ENCODE measurements around the gene SHISA4. TPM values are rescaled to one million over a fixed set of nuclear protein-coding genes. Genes with fewer than 3 reads are reported as not detected.
"Not testable (repeated sequence)": the region's sequence is repeated elsewhere in the genome, so short reads cannot be mapped to it uniquely, and the experiment has no call there.

SHISA4 gene
- polyA plus RNA-seq, 10 donors = 31.9 to 84.7 (median 61.6) TPM

DNA sequence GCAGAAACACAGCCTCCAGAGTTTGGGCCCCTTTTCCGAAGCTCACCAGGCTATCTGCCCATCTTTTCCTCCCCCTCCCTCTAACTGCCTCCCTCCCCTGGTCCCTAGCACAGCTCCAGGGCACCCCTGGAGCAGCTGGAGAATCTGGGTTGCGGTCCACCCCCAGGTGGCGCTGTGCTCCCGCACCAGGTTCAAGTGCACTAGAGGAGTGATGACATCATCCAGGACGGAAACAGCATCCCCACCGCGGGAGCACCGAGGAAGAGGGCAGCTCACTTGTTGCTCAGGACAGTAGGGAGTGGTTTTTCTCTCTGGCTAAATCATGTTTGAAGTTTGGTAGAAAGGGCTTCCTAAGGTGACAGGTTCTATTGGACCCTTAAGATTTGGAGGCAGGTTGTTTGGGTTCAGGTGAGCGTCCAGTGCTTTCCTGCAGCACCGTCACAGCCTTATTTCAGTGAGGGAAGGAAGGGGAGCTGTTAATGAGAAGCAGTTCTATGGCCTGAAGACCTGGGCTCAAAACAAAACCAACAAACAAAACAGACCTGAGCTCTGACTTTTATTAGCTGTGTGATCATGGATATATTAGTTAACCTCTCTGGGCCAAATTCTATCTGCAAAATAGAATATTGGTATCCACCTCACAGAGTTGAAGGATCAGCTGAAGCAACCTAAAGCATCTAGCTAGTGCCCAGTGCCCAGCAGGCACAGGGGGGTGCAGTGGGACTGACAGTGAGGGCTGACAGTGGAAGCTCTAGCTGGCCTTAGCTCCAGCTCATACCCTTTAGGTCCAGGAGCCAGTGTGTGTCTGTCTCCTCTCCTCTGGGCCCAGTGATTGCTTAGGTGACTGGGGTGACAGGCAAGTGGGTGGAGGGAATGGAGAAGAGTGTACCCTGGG is 7.5 kb downstream of the SHISA4 start:
- peak; percentile 82 to 91 (median 89) for DNase-seq

DNA sequence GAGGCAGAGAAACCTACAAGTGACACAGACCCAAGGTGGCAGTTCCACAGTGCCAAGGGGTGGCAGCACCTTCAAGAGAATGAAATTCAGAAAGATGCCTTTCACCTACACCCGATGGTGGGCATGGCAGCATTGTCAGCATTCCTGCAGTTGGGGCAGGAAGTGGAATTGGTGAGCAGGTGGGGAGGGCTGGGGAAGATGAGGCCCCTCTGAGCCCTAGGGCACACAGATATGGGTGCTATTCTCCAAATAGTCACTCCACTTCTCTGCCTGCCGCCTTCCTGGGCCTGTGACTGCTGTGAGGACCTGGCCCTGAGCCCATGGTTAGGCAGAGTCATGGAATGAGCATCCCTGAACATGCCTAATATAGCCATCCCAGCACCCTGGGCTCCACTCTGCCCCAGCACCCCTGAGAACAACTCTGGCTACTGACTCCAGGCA is 8.3 kb downstream of the SHISA4 start:
- DNase-seq = peak in 1 of 3 donors; percentile 62

DNA sequence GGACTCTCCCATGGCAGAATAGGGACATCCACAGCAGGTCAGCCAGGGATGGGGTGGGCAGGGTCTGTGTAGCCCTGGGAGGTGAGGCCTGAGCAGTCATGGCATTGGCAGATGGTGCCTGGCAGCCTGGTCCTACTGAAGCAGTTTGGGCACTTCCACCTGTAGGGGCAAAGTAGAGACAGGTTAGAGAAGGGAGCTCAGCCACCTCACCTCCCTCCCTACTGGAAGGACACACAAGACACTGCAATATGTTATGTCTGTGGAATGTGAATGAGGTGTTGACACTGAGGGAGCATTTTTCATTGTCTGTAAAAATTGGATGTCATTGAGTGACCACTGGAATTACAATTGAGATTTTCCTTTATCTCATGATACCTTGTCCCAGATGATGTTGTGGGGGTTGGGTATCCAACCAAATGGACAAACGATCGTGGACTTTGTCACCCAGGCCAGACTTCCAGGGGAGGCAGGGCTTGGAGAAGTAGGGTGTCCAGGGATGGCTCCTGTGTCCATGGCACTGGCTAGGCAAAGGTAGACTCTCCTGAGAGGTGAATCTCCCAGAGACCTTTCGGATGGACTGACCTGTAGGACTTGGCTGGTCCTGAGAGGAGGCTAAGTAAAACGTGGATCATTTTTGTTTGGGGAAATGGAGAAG is 9.7 kb downstream of the SHISA4 start:
- DNase-seq = no peak

DNA sequence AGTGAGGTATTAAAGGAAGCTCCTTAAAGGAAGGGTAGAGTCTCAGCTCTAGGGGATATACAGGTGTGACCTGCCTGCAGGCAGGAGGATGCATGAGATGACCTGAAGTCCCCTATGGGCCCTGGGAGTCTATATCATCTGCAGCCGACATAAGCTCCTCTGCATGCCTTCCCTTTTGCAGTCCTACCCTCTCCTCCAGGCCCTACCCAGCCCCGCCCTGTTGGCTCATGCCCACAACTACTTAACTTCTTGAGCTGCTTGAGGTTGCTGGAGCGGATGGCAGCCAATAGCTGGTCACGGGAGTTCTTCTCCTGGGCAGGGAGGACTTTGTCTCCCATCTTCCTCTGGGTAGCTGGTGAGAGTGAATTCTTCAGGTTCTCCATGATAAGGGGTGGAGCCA is 10.3 kb downstream of the SHISA4 start:
- DNase-seq = no peak

DNA sequence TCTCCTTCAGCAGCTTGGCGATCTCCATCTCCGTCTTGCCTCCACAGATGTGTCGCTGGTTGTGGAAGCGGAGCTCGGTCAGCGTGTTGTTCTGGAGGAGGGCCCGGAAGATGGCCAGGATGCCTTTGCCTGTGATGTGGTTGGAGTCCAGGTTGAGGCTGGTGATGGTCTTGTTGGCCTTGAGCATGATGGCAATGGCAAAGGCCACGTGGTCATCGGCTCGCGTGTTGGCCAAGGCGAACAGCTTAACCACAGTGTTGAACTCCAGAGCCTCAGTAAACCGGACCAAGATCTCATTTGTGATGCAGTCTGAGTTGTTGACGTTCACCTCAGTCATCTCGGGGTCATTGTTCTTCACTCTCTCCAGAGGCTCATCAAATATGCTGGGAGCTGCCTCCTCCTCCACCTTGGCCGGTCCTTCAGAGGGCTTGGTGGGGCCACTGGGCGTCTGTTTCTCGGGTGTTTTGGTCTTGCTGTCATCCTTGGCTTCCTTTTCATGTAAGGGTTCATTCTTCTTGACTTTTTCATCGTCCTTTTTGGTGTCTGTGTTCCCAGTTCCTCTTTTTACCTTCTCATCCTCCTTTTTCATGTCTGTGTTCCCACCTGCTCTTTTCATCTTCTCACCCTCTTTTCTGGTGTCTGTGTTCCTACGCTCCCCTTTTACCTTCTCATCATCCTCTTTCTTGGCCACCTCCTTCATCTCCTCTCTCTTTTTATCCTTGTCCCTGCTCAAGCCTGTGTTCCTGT is 11.2 kb downstream of the SHISA4 start:
- no peak for DNase-seq

DNA sequence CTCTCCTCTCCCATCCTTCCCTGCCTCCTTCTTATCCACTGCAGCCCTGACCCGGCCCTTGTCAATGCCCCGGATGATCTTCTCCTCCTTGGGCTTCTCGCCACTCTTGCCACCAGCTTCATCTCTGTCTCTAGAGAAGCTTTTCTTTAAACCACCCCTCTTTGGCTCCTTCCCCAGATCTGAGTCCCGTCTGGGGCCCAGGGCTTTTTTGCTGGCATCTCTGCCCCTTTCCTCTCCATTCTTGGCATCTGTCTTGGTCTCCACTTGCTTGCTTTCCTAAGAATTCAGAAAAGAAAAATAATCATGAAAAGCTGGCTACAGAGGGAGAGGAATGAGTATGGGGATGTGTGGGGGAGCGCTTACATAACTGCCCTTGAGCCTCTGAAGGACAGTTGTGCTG is 11.8 kb downstream of the SHISA4 start:
- DNase-seq = no peak

DNA sequence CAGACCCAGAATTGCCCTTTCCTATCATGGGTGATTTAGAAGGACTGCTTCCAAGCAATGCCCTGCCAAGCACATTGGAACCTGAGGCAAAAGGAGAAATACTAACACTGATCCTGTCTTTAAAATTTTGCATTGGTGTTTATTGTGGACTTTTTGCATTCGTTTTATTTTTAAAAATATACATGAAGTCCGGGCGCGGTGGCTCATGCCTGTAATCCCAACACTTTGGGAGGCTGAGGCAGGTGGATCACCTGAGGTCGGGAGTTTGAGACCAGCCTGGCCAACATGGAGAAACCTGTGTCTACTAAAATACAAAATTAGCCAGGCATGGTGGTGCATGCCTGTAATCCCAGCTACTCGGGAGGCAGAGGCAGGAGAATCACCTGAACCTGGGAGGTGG is 12.3 kb downstream of the SHISA4 start:
- not testable (repeated sequence) for DNase-seq

DNA sequence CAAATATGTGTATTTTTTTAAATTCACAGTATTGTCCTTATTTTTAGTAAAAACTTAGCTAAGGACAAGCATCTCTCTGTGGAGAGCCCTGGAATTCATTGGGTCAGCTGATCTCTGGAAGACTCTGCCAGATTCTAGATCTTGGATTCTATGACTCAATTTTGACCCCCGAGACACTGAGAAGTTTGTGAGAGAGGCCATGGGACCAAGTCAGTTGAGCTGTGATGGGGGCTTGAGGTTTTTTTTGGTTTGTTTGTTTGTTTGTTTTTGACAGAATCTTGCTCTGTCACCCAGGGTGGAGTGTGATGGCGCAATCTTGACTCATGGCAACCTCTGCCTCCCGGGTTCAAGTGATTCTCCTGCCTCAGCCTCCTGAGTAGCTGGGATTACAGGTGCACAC is 13.5 kb downstream of the SHISA4 start:
- DNase-seq = no peak

DNA sequence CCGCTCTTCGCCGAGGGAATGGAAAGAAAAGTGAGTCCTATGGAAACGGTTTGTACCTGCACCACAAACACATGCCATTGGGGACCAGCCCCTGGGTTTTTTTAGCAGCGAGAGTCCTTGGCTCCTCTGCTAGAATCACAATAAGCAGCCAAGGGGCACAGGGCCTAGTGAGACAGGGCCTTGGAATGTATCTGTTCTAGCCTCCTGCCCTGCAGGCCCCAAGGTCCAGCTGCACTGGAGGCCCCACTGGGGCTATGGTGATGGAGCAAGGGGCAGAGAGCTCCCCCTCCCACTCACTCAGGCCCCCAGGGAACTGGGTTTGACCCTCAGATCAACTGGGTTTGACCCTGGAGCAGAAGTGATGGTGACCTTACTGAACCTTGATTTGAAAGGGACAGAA is 14.4 kb downstream of the SHISA4 start:
- no peak for DNase-seq

DNA sequence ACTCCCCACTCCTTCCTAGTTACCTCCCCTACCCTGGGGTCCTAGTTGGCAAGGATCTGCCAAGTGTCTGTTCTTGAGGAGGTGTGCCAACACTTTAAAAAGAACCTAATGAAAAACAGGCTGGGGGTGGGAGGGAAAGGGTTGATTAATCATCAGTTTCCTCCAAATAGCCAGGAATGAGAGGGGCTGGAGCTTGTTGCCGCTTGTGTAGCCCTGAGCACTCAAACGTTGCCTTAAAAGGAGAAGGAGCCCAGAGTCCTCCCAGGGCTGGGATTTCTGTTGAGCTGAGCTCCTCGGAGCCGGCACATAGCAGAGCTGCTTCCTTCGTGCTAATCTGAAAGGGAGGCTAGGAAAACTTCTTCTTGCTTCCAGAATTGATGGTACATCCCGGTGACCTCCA is 15.9 kb downstream of the SHISA4 start:
- DNase-seq = peak in 2 of 3 donors; percentile 61 to 94

DNA sequence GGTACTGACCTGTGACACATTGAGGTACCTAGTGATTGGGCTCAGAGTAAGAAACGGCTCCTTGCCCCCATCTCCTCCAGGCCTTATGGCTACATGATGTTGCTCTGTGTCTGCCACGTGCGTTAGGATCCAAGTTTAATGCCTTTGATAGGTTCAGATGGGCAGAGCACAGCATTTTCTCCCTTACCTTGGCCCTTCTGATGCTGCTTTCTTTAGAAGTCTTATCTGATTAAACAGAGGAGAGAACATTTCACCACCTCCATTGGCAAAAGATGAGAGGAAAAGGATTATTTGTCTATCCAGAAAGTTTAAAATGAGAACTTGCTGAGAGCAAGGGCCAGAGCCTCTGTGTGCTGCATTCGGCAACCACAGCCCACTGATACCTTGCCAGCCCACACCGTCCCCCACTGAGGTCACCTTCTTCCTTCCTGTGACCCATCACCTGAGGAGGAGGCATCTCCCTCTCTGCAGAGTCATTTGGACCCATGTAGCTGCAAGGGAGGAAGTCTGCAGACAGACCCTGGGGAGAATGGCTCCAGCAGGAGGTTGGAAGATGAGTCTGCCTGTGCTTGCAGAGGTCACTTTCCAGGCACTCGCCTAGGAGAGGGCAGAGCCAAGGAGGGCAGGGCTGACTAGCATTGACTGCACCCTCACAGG is 16.7 kb downstream of the SHISA4 start:
- DNase-seq = no peak

DNA sequence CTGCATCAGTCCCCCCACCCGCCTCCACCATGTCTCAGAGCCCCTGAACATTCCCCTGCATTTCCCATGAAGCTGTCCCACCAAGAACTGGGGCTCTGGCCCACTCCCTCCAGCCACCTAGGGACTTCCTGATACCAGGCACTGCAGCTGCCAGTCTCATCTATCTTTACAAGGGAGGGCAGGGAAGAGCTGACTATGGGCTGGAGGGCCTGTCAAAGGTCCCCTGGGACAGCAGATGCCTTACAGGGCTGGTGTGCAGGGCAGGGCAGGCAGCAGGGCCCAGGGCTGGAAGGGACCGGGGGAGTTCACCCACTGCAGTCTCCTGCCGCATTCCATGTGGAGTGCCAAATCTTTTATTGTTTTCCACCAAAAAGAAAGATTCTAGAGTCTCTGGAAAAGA is 17.6 kb downstream of the SHISA4 start:
- DNase-seq = no peak

DNA sequence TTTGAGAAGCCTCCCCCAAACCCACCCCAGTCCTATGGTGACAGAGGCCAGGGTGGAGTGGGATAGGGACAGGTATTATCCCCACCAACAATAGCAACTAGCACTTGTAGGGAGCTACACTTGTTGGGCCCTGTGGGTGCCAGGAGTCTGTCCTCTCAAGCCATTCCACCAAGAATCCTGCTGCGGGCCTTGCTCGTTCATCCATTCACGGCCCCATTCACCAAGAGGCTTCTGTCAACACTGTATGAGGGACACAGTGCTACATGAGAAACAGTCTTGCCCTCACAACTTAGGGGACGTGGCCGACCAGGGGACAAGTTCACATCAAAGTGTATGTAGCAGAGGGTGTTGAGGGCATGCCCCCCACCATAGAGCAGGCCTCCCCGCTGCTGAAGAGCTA is 18.9 kb downstream of the SHISA4 start:
- DNase-seq = no peak

DNA sequence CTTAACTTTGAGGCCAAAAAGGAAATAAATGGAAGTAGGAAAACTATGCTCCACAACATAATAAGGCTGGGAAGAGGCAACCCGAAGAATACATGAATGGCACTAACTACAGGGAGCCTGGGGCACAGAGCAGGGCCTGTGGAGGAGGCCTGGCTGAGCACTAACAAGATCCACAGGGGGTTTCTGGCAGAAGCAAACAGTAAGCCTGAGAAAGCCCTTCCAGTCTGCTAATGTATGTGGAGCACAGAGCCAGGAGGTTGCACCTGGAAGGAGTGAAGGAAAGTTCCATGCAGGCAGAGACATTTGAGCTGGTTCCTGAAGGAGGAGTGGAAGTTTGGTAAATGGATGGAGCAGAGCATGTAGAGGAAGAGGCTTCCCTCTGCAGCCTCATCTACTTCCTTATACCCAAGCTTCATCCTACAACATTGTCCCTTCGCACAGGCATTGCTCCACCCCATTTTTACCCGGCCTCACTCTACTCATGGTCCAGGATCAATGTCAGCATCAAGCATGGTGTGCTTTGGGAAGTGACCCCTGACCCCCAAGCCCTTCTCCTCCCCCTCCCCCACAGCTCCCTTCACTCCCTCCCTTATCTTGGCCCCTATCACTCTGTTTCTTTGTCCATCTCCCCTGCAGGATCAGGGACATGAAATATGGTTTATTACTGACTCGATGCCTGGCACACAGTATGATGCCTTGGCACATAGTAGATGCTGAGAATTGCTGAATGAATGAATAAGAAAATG is 23.3 kb downstream of the SHISA4 start:
- DNase-seq = peak in 1 of 3 donors; percentile 43

DNA sequence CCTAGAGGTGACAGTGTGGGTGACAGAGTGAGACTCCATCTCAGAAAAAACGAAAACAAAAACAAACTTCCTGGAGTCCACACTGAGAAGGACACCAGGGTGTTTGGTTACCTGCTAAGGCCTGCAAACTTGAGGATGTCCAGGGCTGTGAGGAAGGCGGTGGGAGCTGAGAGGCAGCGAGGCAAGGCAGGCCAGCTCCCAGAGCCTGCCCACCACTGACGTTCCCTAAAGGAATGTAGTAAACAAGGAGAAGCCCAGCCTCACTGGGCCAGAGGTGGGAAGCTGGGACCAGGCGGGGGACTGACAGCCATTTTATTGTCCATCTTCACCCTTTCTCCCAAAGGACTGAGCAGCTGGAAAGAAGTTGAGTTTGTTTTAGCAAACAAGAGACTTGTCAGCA is 24.1 kb downstream of the SHISA4 start:
- no peak for DNase-seq

DNA sequence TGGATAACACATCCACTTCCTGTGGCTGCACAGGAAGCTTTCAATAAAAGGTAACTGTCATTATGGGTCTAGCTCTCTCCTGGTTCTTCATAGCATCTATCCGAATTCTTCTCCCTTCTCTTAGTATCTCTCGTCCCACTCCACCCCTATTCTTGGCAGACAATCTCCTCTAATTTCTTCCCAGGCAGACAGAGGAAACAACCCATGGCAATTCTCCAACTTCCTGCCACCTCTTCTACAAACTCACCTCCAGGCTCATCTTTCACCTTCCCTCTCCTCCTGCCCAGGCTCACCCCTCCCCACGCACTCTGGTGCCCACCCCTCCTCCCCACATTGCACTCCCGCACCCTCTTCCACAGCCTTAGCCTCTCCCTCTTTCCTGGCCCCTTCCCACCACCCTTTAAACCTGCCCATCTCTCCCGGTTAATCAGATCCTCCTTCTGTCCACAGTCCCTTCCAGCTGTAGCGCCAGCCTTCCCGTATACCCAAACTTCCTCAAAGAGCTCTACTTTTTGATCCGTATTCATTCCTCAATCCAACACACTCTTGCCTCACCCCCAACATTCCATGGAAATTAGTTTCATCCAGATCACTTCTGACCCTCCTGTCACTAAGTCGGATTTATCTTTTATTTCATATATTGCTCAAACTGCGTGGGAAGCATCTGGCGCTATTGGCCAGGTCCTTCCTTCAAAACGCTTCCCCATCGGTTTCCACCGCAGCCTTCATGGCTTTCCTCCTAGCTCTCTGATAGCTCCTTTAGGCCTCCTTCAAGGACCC is 25.9 kb downstream of the SHISA4 start:
- DNase-seq = peak in 1 of 3 donors; percentile 38

DNA sequence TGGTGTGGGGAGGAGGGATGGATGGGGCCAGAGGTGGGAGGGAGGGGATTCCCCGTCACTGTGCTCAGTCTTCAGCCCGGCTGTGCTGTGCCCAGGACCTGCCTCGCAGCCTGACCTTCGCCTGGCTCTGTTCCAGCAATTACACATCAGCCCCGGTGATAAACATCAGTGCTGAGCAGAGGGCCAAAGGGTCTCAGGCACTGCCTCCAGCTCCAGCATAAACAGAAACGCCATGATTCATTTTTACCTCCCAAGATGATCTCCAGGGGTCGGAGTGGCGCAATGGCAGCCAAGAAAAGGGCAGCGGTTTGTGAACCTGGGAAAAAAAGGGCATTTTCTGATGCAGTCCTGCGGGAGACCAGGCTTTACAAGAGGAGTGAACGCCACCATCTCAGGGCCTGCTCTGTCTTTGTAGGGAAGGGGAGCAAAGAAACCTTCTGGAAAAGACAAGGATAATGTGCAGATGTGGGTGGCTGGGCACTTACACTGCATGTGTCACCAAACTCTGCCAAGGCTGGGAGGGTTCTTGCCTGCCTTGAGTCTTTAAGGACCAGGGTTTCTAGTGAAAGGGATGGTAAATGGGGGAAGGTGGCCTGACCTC is 28.1 kb downstream of the SHISA4 start:
- peak in 1 of 3 donors; percentile 65 for DNase-seq

DNA sequence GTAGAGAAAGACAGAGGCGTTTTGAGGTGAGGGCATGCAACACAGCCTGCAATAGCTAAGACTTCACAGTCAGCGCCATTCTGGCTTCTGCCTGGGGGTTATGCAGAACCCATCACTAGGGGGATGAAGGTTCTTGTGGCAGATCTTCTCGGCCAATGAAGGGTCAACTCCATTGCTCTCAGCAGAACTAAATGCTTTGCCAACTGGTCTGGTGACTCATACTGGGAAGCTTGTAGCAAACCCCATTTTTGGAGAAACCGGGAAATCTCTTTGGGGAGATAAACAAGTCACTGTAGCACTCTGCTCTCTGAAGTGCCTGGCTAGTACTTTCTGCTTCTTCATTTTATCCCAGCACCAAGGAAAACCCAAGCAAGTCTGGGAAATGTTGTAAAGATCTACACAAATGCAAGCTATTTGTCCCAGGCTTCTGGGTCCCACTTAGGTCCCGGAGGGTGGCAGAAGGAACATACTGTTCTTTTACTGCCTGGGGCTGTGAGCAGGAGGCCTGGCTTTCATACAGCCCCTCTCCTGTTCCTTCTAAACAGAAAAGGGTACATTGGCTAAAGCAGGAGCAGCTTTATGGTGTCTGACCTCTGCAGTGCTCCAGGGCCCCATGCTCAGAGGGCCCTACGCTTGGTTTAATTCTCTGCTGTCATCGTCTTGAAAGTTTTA is 28.8 kb downstream of the SHISA4 start:
- peak in 1 of 3 donors; percentile 34 for DNase-seq

DNA sequence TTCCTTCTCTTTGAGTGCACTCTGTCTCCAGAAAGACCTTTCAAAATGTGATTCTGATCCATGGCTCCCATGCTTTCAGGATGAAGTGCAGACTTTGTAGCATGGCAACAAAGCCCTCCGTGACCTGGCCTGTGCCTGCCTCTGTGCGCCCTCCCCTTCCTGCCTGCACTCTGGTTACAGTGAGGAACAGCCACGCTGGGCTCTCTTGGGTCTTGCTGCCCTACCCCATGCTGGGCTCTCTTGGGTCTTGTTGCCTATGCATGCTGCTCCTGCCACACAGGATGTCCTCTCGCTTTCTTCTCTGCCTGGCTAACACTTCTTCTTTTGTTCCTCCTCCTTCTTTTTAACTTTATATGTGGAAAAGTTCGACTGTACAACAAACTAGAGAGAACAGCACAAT is 29.6 kb downstream of the SHISA4 start:
- no peak for DNase-seq
